Neuronal stem cell (in vitro differentiated cells): ENCODE results near the gene MCOLN1.
A peak's percentile ranks its signal among the peaks of the same experiment; 100 is the strongest.

ENCODE experiments used
- DNase-seq: peaks from one replicate; pipeline ENCODE4 v3.0.0-alpha.2; 2013; ENCODE audit warnings: low spot score
- H2AFZ ChIP-seq: one replicate; pipeline ENCODE4 v1.6.1; 2013; ENCODE audit warnings: mild to moderate bottlenecking, low read length, inconsistent platforms
- H2AK5ac ChIP-seq: 2 replicates; pipeline ENCODE4 v1.6.1; 2013; ENCODE audit warnings: low read depth, mild to moderate bottlenecking, inconsistent platforms, low read length, moderate library complexity, mixed read lengths
- H2BK120ac ChIP-seq: 2 replicates; pipeline ENCODE4 v1.6.1; 2013; ENCODE audit warnings: low read depth, mild to moderate bottlenecking, inconsistent platforms, low read length, moderate library complexity, mixed read lengths
- H2BK12ac ChIP-seq: one replicate; pipeline ENCODE4 v1.6.1; 2013; ENCODE audit warnings: low read length, inconsistent platforms
- H2BK15ac ChIP-seq: 2 replicates; pipeline ENCODE4 v1.6.1; 2013; ENCODE audit warnings: mild to moderate bottlenecking, low read length, inconsistent platforms, mixed read lengths
- H2BK5ac ChIP-seq: one replicate; pipeline ENCODE4 v1.6.1; 2013; ENCODE audit warnings: inconsistent platforms, mild to moderate bottlenecking, low read length, moderate library complexity
- H3K14ac ChIP-seq: one replicate; pipeline ENCODE4 v1.6.1; 2013; ENCODE audit warnings: low read length, inconsistent platforms
- H3K18ac ChIP-seq: 2 replicates; pipeline ENCODE4 v1.6.1; 2013; ENCODE audit warnings: low read length, inconsistent platforms
- H3K23ac ChIP-seq: 2 replicates; pipeline ENCODE4 v1.6.1; 2013; ENCODE audit warnings: low read depth, mild to moderate bottlenecking, mixed read lengths, low read length, inconsistent platforms; ENCODE audit not compliant: poor library complexity
- H3K27ac ChIP-seq: replicated peaks from 3 replicates; pipeline ENCODE4 v1.5.1; 2013; ENCODE audit warnings: low read length, inconsistent platforms
- H3K27me3 ChIP-seq, 3 experiments: 2 replicates each; pipeline ENCODE4 v1.6.1; 2013; ENCODE audit warnings: low read length in 3 of 3, mild to moderate bottlenecking in 2 of 3, inconsistent platforms in 1 of 3, low read depth in 1 of 3, mixed read lengths in 1 of 3, moderate library complexity in 1 of 3; ENCODE audit not compliant: control insufficient read depth in 3 of 3, insufficient read depth in 3 of 3
- H3K36me3 ChIP-seq, 2 donors: replicated peaks in 1 of 2; 2 replicates each; pipeline ENCODE4 v1.6.1; 2013; ENCODE audit warnings: low read length in 2 of 2; ENCODE audit not compliant: control insufficient read depth in 2 of 2, insufficient read depth in 2 of 2
- H3K4ac ChIP-seq: 2 replicates; pipeline ENCODE4 v1.6.1; 2013; ENCODE audit warnings: inconsistent platforms, mild to moderate bottlenecking, low read length, moderate library complexity
- H3K4me1 ChIP-seq, 2 donors: 1 replicate in 1 of 2; 2 replicates in 1 of 2; pipeline ENCODE4 v1.6.1; 2013; ENCODE audit warnings: low read length in 2 of 2, low read depth in 1 of 2; ENCODE audit not compliant: control insufficient read depth in 2 of 2, insufficient read depth in 1 of 2
- H3K4me2 ChIP-seq: one replicate; pipeline ENCODE4 v1.6.1; 2013; ENCODE audit warnings: mild to moderate bottlenecking, low read length, inconsistent platforms; ENCODE audit not compliant: insufficient read depth, poor library complexity, severe bottlenecking
- H3K4me3 ChIP-seq, 2 donors: 2 replicates each; pipeline ENCODE4 v1.5.1; 2013; ENCODE audit warnings: low read length in 2 of 2, mild to moderate bottlenecking in 2 of 2, inconsistent platforms in 1 of 2, moderate library complexity in 1 of 2
- H3K79me1 ChIP-seq: one replicate; pipeline ENCODE4 v1.6.1; 2013; ENCODE audit warnings: low read depth, mild to moderate bottlenecking, inconsistent platforms, low read length, moderate library complexity
- H3K9ac ChIP-seq: one replicate; pipeline ENCODE4 v1.6.1; 2013; ENCODE audit warnings: mild to moderate bottlenecking, low read depth, low read length, inconsistent platforms; ENCODE audit not compliant: poor library complexity
- H3K9me3 ChIP-seq, 2 donors: replicated peaks in 1 of 2; 2 replicates each; pipeline versions ENCODE3 to v1.6.1; 2013; ENCODE audit warnings: low read length in 2 of 2, mild to moderate bottlenecking in 2 of 2, inconsistent platforms in 1 of 2, low read depth in 1 of 2, mixed read lengths in 1 of 2, moderate library complexity in 1 of 2; ENCODE audit not compliant: control insufficient read depth in 2 of 2, insufficient read depth in 1 of 2
- H4K8ac ChIP-seq: one replicate; pipeline ENCODE4 v1.6.1; 2013; ENCODE audit warnings: low read depth, mild to moderate bottlenecking, inconsistent platforms, low read length, moderate library complexity
- H4K91ac ChIP-seq: one replicate; pipeline ENCODE4 v1.6.1; 2013; ENCODE audit warnings: low read length, low read depth, mild to moderate bottlenecking, inconsistent platforms; ENCODE audit not compliant: poor library complexity
- WGBS, 2 donors: extraction: QIAGEN DNeasy Blood & Tissue Kit; methylation state at CpG; one replicate each; pipeline ENCODE4 v1.1.7; 2013; ENCODE audit warnings: missing lambda C conversion rate in 2 of 2, mixed read lengths in 1 of 2; ENCODE audit not compliant: insufficient read length in 2 of 2, insufficient replicate concordance in 1 of 2; ENCODE audit errors: extremely low coverage in 2 of 2; 5-methylcytosine and 5-hydroxymethylcytosine counted together

MCOLN1 gene

DNA sequence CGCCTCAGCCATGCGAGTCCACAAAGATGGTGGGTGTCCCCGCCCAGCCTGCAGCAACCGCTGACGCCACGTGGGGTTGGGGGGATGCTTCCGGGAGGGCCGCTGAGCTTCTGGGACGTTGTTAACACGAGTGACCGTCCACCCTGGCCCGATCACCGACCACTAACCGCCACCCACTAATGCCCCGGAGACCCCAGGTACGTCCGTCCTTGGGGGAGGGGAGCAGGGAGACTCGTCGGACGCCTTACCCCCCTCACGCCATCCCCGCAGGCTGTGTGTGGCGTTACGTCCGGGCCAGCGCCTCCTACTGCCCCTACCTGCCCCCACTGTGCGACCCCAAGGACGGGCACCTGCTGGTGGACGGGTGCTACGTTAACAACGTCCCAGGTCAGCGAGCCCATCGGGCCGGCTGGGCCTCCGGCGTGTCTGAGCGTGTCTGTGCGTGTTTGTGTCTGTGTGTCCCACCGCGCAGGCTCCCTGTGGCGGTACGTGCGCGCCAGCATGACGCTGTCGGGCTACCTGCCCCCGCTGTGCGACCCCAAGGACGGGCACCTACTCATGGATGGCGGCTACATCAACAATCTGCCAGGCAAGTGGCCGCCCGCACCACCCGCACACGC lies 34.4 kb downstream of the MCOLN1 start:
- Histone ChIP-seq H4K91ac (no peak overlapping the region), H2AK5ac (no peak overlapping the region), H3K27ac (no peak overlapping the region), H3K4ac (no peak overlapping the region), H2BK120ac (no peak overlapping the region), H3K4me1 (no peaks in the 10 kb centered on the region), H4K8ac (peak overlapping the region; percentile 17), H3K9me3 (peaks cover 0 to 4% of the 10 kb centered on the region in 2 donors), H3K36me3 (peaks cover 29 to 34% of the 10 kb centered on the region in 2 donors), H2AFZ (no peak overlapping the region), H3K14ac (no peak overlapping the region), H3K4me2 (no peak overlapping the region), H2BK5ac (peak overlapping the region; percentile 53), H2BK12ac (no peak overlapping the region), H3K27me3 (no peaks in the 10 kb centered on the region), H3K23ac (peak overlapping the region; percentile 80), H3K79me1 (peaks cover 7% of the 10 kb centered on the region), H2BK15ac (no peak overlapping the region), H3K9ac (no peak overlapping the region), H3K4me3 (peak overlapping the region in 1 of 2 donors; percentile 46), H3K18ac (no peak overlapping the region)
- no peak for DNase-seq
- no CpG with 5 or more reads among the region's 54 CpGs for whole genome bisulfite sequencing, 2 donors

DNA sequence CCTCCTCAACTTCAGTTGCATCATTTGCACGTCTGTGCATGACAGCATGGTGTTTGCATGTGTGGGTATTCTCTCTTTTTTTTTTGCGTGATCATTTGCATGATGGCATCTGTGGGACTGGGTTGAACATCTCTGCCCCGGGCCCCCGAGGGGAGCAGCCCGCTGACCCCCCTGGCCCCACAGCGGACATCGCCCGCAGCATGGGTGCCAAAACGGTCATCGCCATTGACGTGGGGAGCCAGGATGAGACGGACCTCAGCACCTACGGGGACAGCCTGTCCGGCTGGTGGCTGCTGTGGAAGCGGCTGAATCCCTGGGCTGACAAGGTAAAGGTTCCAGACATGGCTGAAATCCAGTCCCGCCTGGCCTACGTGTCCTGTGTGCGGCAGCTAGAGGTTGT lies 36.2 kb downstream of the MCOLN1 start:
- H3K18ac ChIP-seq: no peak overlapping the region
- H3K27ac ChIP-seq: no peak overlapping the region
- H3K4me1 ChIP-seq: no peaks in the 10 kb centered on the region
- H3K79me1 ChIP-seq: peaks cover 7% of the 10 kb centered on the region
- H3K36me3 ChIP-seq: peaks cover 29 to 34% of the 10 kb centered on the region in 2 donors
- H3K4ac ChIP-seq: no peak overlapping the region
- no CpG with 5 or more reads among the region's 18 CpGs for WGBS, 2 donors
- H3K27me3 ChIP-seq: no peaks in the 10 kb centered on the region
- H2AFZ ChIP-seq: no peak overlapping the region
- no peak overlapping the region for H3K14ac ChIP-seq
- no peak overlapping the region for H3K23ac ChIP-seq
- no peak overlapping the region for H2BK120ac ChIP-seq
- no peak overlapping the region for H3K9ac ChIP-seq
- no peak overlapping the region for H2BK5ac ChIP-seq
- H2AK5ac ChIP-seq: no peak overlapping the region
- no peak overlapping the region for H2BK15ac ChIP-seq
- no peak for DNase-seq
- peaks cover 0 to 4% of the 10 kb centered on the region in 2 donors for H3K9me3 ChIP-seq
- no peak overlapping the region for H4K8ac ChIP-seq
- no peak overlapping the region for H4K91ac ChIP-seq
- no peak overlapping the region for H2BK12ac ChIP-seq
- H3K4me2 ChIP-seq: no peak overlapping the region
- peak overlapping the region in 1 of 2 donors; percentile 47 for H3K4me3 ChIP-seq

DNA sequence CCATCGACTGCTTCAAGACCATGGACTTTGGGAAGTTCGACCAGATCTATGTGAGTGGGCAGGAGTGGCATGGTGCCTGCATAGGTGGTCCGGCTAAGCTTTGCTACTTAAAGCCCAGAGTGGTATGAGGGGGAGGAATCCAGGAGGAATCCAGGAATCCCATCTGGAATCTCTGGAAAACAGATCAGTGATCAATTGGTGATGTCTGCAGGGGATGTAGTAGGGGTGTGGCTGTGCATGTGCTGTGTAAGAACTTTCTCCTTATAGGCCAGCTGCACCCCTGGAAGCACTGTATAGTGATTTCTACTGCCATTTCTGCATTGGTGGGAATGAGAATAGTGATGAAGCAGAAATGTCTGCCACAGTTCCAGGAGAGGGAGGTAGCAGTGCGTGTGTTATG lies 36.7 kb downstream of the MCOLN1 start:
- Histone ChIP-seq H3K4ac (no peak overlapping the region), H2BK15ac (no peak overlapping the region), H3K27me3 (no peaks in the 10 kb centered on the region), H2BK12ac (no peak overlapping the region), H3K23ac (no peak overlapping the region), H3K4me2 (no peak overlapping the region), H3K9me3 (peaks cover 0 to 4% of the 10 kb centered on the region in 2 donors), H2AFZ (no peak overlapping the region), H3K79me1 (peaks cover 7% of the 10 kb centered on the region), H4K8ac (no peak overlapping the region), H2BK120ac (no peak overlapping the region), H3K9ac (no peak overlapping the region), H4K91ac (no peak overlapping the region), H3K18ac (no peak overlapping the region), H3K4me1 (no peaks in the 10 kb centered on the region), H3K36me3 (peaks cover 29 to 34% of the 10 kb centered on the region in 2 donors), H3K4me3 (no peak overlapping the region), H3K27ac (no peak overlapping the region), H2BK5ac (no peak overlapping the region), H2AK5ac (no peak overlapping the region), H3K14ac (no peak overlapping the region)
- DNase-seq: no peak
- no CpG with 5 or more reads among the region's 4 CpGs for WGBS, 2 donors

DNA sequence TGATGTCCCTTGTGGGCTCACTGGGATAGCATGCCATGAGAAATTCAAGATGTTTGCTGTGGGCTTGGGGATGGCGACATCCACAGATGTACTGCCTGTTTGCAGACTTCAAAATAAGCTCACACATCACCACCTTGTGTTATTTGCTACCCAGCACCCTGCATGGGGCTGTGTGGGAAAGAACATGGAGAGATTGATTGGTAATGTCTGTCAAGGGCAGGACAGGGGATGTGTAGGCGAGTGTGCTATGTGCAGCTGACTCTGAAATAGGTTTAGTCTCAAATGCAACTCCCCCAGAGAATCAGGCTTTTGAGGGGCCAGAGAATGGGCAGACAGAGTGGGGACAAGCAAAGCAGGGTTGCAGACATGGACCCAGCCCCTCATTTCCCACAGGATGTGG lies 37.8 kb downstream of the MCOLN1 start:
- peaks cover 7% of the 10 kb centered on the region for H3K79me1 ChIP-seq

More for the DNA sequence above, 37.8 kb downstream of the MCOLN1 start:
- DNase-seq: no peak
- no peak overlapping the region for H3K18ac ChIP-seq
- H3K23ac ChIP-seq: no peak overlapping the region
- no peak overlapping the region for H3K27ac ChIP-seq
- no peak overlapping the region for H2AFZ ChIP-seq
- H2BK15ac ChIP-seq: no peak overlapping the region
- H2BK120ac ChIP-seq: no peak overlapping the region
- no peak overlapping the region for H3K4me3 ChIP-seq
- no peak overlapping the region for H4K91ac ChIP-seq
- WGBS, 2 donors: no CpG with 5 or more reads among the region's 2 CpGs
- H3K4me2 ChIP-seq: no peak overlapping the region
- H3K36me3 ChIP-seq: peaks cover 29 to 31% of the 10 kb centered on the region in 2 donors
- no peak overlapping the region for H3K9ac ChIP-seq
- no peaks in the 10 kb centered on the region for H3K27me3 ChIP-seq
- no peak overlapping the region for H2BK5ac ChIP-seq
- H4K8ac ChIP-seq: no peak overlapping the region
- H2AK5ac ChIP-seq: no peak overlapping the region
- no peak overlapping the region for H3K4ac ChIP-seq
- H3K9me3 ChIP-seq: peaks cover 0 to 5% of the 10 kb centered on the region in 2 donors
- H3K14ac ChIP-seq: no peak overlapping the region
- H2BK12ac ChIP-seq: no peak overlapping the region
- H3K4me1 ChIP-seq: no peaks in the 10 kb centered on the region
